GM18519 (cell line): ENCODE data around the gene SEMA4C.
"Not testable (repeated sequence)": the region's sequence is repeated elsewhere in the genome, so short reads cannot be mapped to it uniquely, and the experiment has no call there.

Experiments used
- ATAC-seq: cut with Tn5 transposase; IDR thresholded peaks from one replicate; pipeline ENCODE4 v1.9.1; 2021; ENCODE audit warnings: mild to moderate bottlenecking, moderate library complexity; ENCODE audit not compliant: unreplicated experiment, low FRiP score

SEMA4C gene

GRCh38 chr2:96898641-96899412 is 28.9 kb upstream of the SEMA4C start:
- ATAC-seq, result no peak

DNA sequence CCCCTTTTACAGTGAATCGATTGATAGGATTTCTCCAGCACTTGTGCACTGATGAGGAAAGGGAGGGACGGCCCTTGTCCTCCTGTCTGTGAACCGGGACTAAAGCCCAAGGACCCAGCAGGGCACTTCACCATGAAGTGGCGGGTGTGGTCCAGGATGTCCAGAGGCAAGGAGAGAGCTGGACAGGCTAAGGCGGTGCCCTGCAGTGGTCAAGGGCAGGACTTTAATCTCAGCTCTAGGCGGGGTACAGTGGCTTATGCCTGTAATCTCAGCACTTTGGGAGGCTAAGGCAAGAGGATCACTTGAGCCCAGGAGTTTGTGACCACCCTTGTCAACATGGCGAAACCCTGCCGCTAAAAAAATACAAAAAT is 28.2 kb upstream of the SEMA4C start:
- ATAC-seq, result no peak

DNA sequence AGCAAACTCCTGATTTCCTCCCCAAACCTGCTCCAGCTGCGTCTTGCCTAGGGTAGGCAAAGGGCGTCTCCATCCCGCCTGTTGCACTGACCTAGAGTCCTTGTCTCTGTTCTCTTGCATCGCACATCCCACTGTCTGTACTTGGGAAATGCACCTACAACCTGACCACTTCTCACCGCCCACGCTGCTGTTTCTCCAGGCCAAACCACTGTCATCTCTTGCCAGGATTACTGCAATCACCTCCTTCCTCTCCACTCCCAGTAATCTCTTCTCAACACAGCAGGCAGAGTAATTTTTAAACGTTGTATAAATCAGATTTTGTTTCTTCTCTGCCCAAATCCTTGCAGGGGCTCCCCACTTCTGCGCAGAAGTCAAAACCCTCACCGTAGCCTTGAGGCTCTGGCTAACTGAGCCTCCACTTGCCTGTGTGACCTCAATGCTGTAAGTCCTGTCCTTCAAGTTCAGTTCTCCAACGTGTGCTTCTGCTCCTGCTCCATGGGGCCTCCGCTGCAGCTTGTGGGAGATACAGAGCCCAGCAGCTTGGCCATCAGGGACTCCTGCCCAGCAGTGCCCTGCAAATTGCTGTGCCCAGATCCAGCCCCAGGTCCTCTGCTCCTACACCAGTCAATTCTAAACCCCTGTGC is 27.7 kb upstream of the SEMA4C start:
- no peak for ATAC-seq

DNA sequence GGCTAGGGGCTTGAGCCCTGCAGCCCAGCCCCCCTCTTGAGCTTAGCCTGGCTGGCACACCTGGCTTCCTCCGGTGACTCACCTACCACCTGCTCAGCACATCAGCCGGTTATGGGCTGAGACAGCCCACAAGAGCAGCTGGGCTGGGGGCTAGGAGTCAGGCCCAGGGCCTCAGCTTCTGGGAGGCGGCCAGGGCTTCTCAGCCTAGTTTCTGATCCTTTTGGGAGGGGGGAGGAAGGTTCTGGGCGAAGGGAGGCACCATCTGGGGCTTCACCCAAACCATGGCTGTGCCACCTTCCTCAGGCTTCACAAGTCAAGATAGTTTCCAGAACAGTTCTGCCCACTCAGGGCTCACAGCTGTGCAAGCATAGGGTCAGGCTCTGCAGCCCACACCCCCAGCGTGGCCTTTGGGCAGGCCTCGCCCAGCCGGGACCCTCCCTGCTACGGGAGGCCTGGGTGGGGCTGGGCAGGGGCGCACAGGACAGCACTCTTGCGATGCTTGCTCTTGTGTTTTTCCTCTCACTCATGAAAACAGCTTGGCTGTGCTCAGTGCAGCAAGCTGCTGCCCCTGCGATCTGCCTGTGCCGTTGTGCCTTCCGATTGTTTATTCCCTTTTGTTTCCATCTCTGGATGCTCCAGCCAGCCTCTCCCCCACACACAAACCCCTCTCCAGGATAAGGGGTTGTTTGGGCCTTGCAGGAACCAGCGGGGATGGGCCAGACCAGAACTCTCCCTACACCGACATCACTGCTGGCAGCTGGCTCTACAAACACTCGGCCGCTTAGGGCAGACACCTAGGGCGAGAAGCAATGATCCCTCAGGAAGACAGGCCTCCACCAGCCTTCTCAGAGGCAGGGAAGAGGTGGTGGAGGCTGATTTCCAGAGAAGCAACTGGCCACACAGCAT is 26.1 kb upstream of the SEMA4C start:
- no peak for ATAC-seq

- ATAC-seq, result no peak
Observed at GRCh38 chr2:96895032-96895745, 25.3 kb upstream of the SEMA4C start.

DNA sequence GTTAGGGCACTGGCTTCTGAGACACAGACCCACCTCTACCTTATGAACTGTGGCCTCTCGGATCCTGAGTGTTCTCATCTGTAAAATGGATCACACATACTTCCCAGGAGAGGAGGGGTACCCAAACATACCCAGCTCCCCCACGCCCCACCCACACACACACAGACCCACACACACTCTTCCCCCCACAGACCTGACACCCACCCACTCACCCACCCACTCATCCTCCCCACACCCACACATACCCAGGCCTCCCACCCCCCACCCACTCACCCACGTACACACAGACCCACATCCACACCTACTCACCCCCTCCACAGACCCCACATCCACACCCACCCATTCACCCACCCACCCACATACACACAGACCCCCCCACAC is 24.3 kb upstream of the SEMA4C start:
- ATAC-seq, result no peak

- ATAC-seq, result no peak
Observed at GRCh38 chr2:96893289-96894150, 23.6 kb upstream of the SEMA4C start.

DNA sequence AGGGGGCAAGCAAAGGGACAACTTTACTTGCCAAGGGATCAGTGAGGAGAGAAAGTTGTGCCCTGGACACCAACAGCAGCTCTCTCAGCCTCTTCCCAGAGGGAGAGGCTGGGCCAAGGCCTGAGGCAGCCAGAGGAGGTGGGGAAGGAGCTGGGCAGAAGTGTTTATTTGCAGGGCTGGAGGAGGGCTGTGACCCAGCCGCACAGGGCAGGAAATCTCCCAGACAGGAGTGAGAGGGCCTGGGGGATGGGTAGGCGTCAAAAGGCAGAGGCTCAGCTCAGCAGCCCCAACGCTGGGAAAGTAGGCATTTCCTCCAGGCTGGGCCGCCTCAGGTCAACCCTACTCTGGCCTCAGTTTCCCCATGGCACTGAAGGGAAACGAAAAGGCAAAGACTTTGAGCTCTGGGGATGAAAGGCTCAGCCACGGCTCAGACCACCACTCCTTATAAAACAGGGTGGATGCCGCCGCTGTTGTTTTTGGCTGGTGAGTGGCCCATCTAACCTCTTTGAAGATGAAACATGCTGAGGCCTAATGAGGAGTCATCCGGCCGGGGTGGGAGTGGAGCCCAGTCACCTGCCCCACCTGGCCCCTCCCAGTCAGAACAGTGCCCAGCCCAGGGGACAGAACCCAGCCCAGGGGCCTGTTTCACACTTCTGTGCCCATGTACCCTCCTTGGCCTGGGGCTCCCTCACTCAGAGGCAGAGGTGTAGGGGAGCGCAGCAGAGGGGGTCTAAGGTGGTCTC is 21.9 kb upstream of the SEMA4C start:
- no peak for ATAC-seq

DNA sequence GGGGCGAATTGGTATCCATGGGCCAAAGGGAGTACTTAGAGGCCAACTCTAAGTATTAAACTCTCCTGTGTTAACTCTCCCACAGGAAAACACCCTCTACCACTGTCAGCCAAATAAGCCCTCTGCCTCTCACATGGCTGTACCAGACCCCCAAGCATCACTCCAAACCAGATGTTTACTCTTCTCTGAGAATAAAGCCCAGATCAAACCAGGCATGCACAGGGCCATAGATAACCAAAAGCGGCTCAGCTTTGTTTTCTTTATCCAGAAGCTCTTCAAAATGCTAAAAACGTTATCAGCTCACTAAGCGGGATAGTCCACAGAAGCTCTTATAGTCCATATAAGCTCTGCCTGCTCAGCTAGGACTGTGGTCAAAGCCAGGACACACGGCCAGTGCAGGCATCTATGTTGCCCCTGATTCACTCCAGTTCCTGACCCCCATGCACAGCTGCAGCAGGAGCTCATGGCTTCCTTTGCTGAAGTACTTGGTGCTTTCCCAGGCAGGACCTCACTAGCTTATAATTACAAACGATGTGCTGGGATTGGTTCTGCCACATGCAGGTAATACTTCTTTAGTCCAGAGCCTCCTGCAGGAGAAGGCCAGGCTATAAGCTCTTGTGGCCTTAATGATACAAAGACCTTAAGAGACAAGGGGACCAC is 21.0 kb upstream of the SEMA4C start:
- no peak for ATAC-seq

GRCh38 chr2:96890252-96890651 is 20.4 kb upstream of the SEMA4C start:
- ATAC-seq, result no peak

DNA sequence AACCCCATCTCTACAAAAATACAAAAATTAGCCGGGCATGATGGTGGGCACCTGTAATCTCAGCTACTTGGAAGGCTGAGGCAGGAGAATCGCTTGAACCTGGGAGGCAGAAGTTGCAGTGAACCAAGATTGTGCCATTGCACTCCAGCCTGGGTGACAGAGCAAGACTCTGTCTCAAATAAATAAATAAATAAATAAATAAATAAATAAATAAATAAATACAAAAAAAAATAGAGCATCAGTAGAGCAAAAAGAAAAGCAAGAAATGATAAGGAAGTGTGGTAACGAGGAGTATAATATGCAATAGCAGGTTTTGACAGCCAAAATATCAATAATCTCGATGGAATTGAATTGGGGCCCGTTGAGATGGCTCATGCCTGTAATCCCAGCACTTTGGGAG is 19.6 kb upstream of the SEMA4C start:
- not testable (repeated sequence) for ATAC-seq

GRCh38 chr2:96888072-96889011 is 18.5 kb upstream of the SEMA4C start:
- no peak for ATAC-seq

DNA sequence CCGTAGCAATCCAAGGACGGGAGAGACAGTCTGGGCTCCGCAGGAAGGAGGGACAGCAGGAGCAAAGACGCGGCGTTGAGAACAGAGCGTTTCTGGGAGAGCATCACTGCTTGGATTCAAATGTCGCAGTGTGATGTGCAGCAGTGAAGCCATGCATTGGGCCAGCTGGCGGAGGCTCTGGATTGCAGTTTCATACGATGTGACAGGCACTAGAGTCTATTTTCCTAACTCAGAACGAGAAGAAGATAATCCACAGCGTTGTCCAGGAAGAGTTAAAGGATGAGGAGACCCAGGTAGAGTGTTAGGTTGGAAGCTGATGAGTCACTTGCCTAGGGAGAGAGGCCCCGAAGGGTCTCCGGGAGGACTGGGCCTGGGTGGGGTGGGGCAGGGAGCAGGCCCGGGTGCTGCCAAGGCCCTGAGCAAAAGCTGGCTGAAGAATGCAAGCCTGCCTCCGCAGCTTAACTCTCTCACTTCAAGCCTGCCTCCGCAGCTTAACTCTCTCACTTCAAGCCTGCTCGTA is 17.7 kb upstream of the SEMA4C start:
- no peak for ATAC-seq

- ATAC-seq, result no peak
Observed at GRCh38 chr2:96885432-96886347, 15.8 kb upstream of the SEMA4C start.

- no peak for ATAC-seq
Observed at GRCh38 chr2:96884299-96885094, 14.6 kb upstream of the SEMA4C start.
